Gastrocnemius medialis (tissue), 4 donors: ENCODE measurements around the gene BORA.

Source experiments
- CTCF ChIP-seq, 5 experiments: fragments of 450-650 bp in 3 of 5; fragments of 200-600 bp in 2 of 5; sonication (generic) in 2 of 5; IDR thresholded peaks in 4 of 5; conservative IDR thresholded peaks in 1 of 5; 1 replicate in 4 of 5; 2 replicates in 1 of 5; pipeline ENCODE4 v1.5.1; 2016 to 2019; ENCODE audit warnings: antibody characterized with exemption in 5 of 5, mild to moderate bottlenecking in 3 of 5, moderate library complexity in 3 of 5
- POLR2A ChIP-seq, 2 donors: fragments of 450-650 bp; IDR thresholded peaks; one replicate each; pipeline ENCODE4 v1.6.1; 2017; ENCODE audit warnings: antibody characterized with exemption in 2 of 2, mild to moderate bottlenecking in 2 of 2, moderate library complexity in 2 of 2

GRCh38 chr13:72678312-72678711 is 49.4 kb upstream of the BORA start:
- TF ChIP-seq CTCF (IDR thresholded peaks at IDR 0.05 in 4 of 5, conservative IDR thresholded peaks at IDR 0.05 in 1 of 5) = no peak
- TF ChIP-seq POLR2A (IDR thresholded peaks at IDR 0.05) = no peak
